ENCODE measurements around the gene RBX1. TPM values are rescaled to one million over a fixed set of nuclear protein-coding genes. Genes with fewer than 3 reads are reported as not detected.
"Not testable (repeated sequence)": the region's sequence is repeated elsewhere in the genome, so short reads cannot be mapped to it uniquely, and the experiment has no call there.

RBX1 gene
- total RNA-seq, 1 donor from 2014 or later: 54.8 TPM

- H3K27me3 ChIP-seq: no peaks in the 10 kb centered on the region
- no peaks in the 10 kb centered on the region for H3K36me3 ChIP-seq
- H3K9me3 ChIP-seq: no peaks in the 10 kb centered on the region
- intact Hi-C loops (cut with DNase I): no loop called here
- no peak overlapping the region for H3K27ac ChIP-seq
- no peaks in the 10 kb centered on the region for H3K4me1 ChIP-seq
- DNase-seq (ENCODE audit: extremely low spot score in 2 of 2): no peak
- no peak for TF ChIP-seq POLR2AphosphoS5 (IDR thresholded peaks at IDR 0.05; ENCODE audit: insufficient read depth in 1 of 2, low read depth in 1 of 2)
- no peak for TF ChIP-seq POLR2A (IDR thresholded peaks at IDR 0.05)
- TF ChIP-seq CTCF (IDR thresholded peaks at IDR 0.05): no peak
- no peak overlapping the region for H3K4me3 ChIP-seq
Observed at GRCh38 chr22:40997520-40997919, 46.3 kb downstream of the RBX1 start.

- H3K9me3 ChIP-seq: no peaks in the 10 kb centered on the region
- no peaks in the 10 kb centered on the region for H3K27me3 ChIP-seq
- H3K36me3 ChIP-seq: no peaks in the 10 kb centered on the region
- no peak overlapping the region for H3K4me3 ChIP-seq
- H3K27ac ChIP-seq: no peak overlapping the region
- intact Hi-C loops (cut with DNase I): no loop called here
- no peak for DNase-seq (ENCODE audit: extremely low spot score in 2 of 2)
- no peaks in the 10 kb centered on the region for H3K4me1 ChIP-seq
- no peak for TF ChIP-seq POLR2A (IDR thresholded peaks at IDR 0.05)
- no peak for TF ChIP-seq CTCF (IDR thresholded peaks at IDR 0.05)
- no peak for TF ChIP-seq POLR2AphosphoS5 (IDR thresholded peaks at IDR 0.05; ENCODE audit: insufficient read depth in 1 of 2, low read depth in 1 of 2)
Observed at GRCh38 chr22:41000040-41000565, 48.9 kb downstream of the RBX1 start.

- intact Hi-C loops (cut with DNase I): no loop called here
- H3K4me1 ChIP-seq: no peaks in the 10 kb centered on the region
Observed at GRCh38 chr22:41000941-41001721, 50.0 kb downstream of the RBX1 start.

GRCh38 chr22:41001722-41002122 is 50.5 kb downstream of the RBX1 start:
- Histone ChIP-seq H3K27ac (no peak overlapping the region), H3K9me3 (no peaks in the 10 kb centered on the region), H3K4me1 (no peaks in the 10 kb centered on the region), H3K4me3 (no peak overlapping the region), H3K27me3 (no peaks in the 10 kb centered on the region), H3K36me3 (no peaks in the 10 kb centered on the region)
- TF ChIP-seq POLR2AphosphoS5 (IDR thresholded peaks at IDR 0.05; ENCODE audit: insufficient read depth in 1 of 2, low read depth in 1 of 2) (no peak), CTCF (IDR thresholded peaks at IDR 0.05) (no peak), POLR2A (IDR thresholded peaks at IDR 0.05) (no peak)
- no peak for DNase-seq (ENCODE audit: extremely low spot score in 2 of 2)
- intact Hi-C loops (cut with DNase I): no loop called here

More at GRCh38 chr22:41000941-41001721, 50.0 kb downstream of the RBX1 start:
- Histone ChIP-seq H3K27ac (no peak overlapping the region), H3K27me3 (no peaks in the 10 kb centered on the region), H3K4me3 (no peak overlapping the region), H3K36me3 (no peaks in the 10 kb centered on the region), H3K9me3 (no peaks in the 10 kb centered on the region)
- no peak for TF ChIP-seq POLR2A (IDR thresholded peaks at IDR 0.05)
- no peak for TF ChIP-seq CTCF (IDR thresholded peaks at IDR 0.05)
- DNase-seq (ENCODE audit: extremely low spot score in 2 of 2): no peak

GRCh38 chr22:41002386-41002785 is 51.2 kb downstream of the RBX1 start:
- H3K4me3 ChIP-seq; DNase-seq (ENCODE audit: extremely low spot score in 2 of 2); H3K9me3 ChIP-seq; H3K36me3 ChIP-seq; H3K27ac ChIP-seq; intact Hi-C loops (cut with DNase I); H3K4me1 ChIP-seq; H3K27me3 ChIP-seq: not testable (repeated sequence)

Measured in vagina (tissue), 2 donors.